ENCODE measurements around the gene SKP1. TPM values are rescaled to one million over a fixed set of nuclear protein-coding genes. Genes with fewer than 3 reads are reported as not detected.

Gene SKP1
- total and polyA plus RNA-seq, 10 of the 15 experiments (the other 5 are each of a cell fraction or from before 2014, with no cell fraction given) = 100 to 1,686 (median 519) TPM

- FAIRE-seq (no peak), ATAC-seq (peak; percentile 67), DNase-seq (ENCODE audit: low read depth, low spot score) (no peak)
- WGBS (ENCODE audit: insufficient coverage, insufficient replicate concordance, low lambda C conversion rate, missing lambda C conversion rate) = under 1% methylated on average over 49 of the region's 49 CpGs
- peaks cover 13% of the 10 kb centered on the region for H3K4me1 ChIP-seq (ENCODE audit: control insufficient read depth, insufficient read depth, low read length)
- ChIA-PET RAD21 (ENCODE audit: unreplicated experiment) (interaction anchor here (0.5 to 2.0 kb wide), 10 partner anchors 11 to 239 kb away, joined by 3 to 10 read pairs (median 4); partner anchors contain the start of genes CDKN2AIPNL and UBE2B), POLR2A (interaction anchor here (0.5 to 3.6 kb wide), 14 partner anchors 11 to 302 kb away, joined by 3 to 35 read pairs (median 4); partner anchors contain the start of genes CDKL3 and SKP1), CTCF (interaction anchor here (0.6 to 2.4 kb wide), 16 partner anchors 10 to 362 kb away, joined by 3 to 14 read pairs (median 3); partner anchors contain the start of genes SKP1 and UBE2B), SMC1A (ENCODE audit: uncharacterized antibody, unreplicated experiment) (interaction anchor here (0.6 to 5.0 kb wide), 14 partner anchors 11 to 329 kb away, joined by 3 to 39 read pairs (median 4); no protein-coding TSS in a partner anchor)
- BruUV-seq (replicated peaks) = no TSS peak
- peaks cover 3% of the 10 kb centered on the region; the same call in 1 of the 2 replicates for H4K20me1 ChIP-seq (ENCODE audit: control insufficient read depth, insufficient read depth)
- in situ Hi-C loops (cut with MboI) (no loop called here), intact Hi-C loops (cut with micrococcal nuclease; ENCODE audit: unreplicated experiment) (loop anchor here (10.0 kb wide), 1 partner anchor 510 kb away; the partner anchor contains the start of gene CAMLG)
- peaks cover 71% of the 10 kb centered on the region for H3K79me2 ChIP-seq (ENCODE audit: control insufficient read depth, insufficient read depth, low read length)
- no peaks in the 10 kb centered on the region for H3K9me3 ChIP-seq (replicated peaks; ENCODE audit: control insufficient read depth, insufficient read depth, low read length)
- H2AFZ ChIP-seq (ENCODE audit: control insufficient read depth, low read depth, low read length) = peak overlapping the region; percentile 78
- H3K27me3 ChIP-seq (replicated peaks in 1 of 2; ENCODE audit: control insufficient read depth in 2 of 2, insufficient read depth in 2 of 2, low read length in 1 of 2) = no peaks in the 10 kb centered on the region
- peaks cover 0 to 5% of the 10 kb centered on the region in 2 experiments; a peak in 3 of 4 replicates for H3K36me3 ChIP-seq (ENCODE audit: control insufficient read depth in 2 of 2, insufficient read depth in 2 of 2, low read length in 1 of 2)
- H3K4me3 ChIP-seq = peak overlapping the region; percentile 94
- peak overlapping the region; percentile 97 for H3K9ac ChIP-seq (ENCODE audit: control insufficient read depth, insufficient read depth, low read length)
- H3K4me2 ChIP-seq (ENCODE audit: control insufficient read depth, insufficient read depth) = peak overlapping the region; percentile 90
- H3K27ac ChIP-seq (ENCODE audit: control insufficient read depth, insufficient read depth) = peak overlapping the region; percentile 97
- no peak for TF ChIP-seq HDGF (IDR thresholded peaks at IDR 0.05)
- TF ChIP-seq ZSCAN29 (IDR thresholded peaks at IDR 0.05) = no peak
- peak; percentile 53 for TF ChIP-seq RUNX3 (IDR thresholded peaks at IDR 0.05; ENCODE audit: low read length)
- 0 out of 6 replicates have a peak, but pooled peaks of 1 of the 3 experiments have one; percentile 12 for TF ChIP-seq CTCF (IDR thresholded peaks at IDR 0.05 in 2 of 3, conservative IDR thresholded peaks at IDR 0.05 in 1 of 3; ENCODE audit: control insufficient read depth in 2 of 3, extremely low read depth in 1 of 3, insufficient read depth in 1 of 3, low read depth in 3 of 3, low read length in 3 of 3)
- no peak for TF ChIP-seq MYB (IDR thresholded peaks at IDR 0.05; ENCODE audit: borderline replicate concordance, low read depth, low read length)
- no peak for TF ChIP-seq ZNF687 (IDR thresholded peaks at IDR 0.05)
- TF ChIP-seq ASH2L (IDR thresholded peaks at IDR 0.05; ENCODE audit: borderline replicate concordance, low read depth) = no peak
- TF ChIP-seq TARDBP (IDR thresholded peaks at IDR 0.05; ENCODE audit: borderline replicate concordance) = no peak
- TF ChIP-seq USF1 (IDR thresholded peaks at IDR 0.05; ENCODE audit: borderline replicate concordance, extremely low read length, insufficient read depth, low read depth, low read length) = no peak
- TF ChIP-seq SKIL (IDR thresholded peaks at IDR 0.05; ENCODE audit: low read depth, poor library complexity, severe bottlenecking) = no peak
- 0 out of 2 replicates have a peak, but pooled peaks have one; percentile 11 for TF ChIP-seq CBFB (IDR thresholded peaks at IDR 0.05; ENCODE audit: low read depth)
- peak; percentile 71; the same call in 1 of the 2 replicates for TF ChIP-seq POLR2A (IDR thresholded peaks at IDR 0.05; ENCODE audit: low read depth, low read length)
Observed at GRCh38 chr5:134224888-134225779, 48.4 kb upstream of the SKP1 start.

Data from GM12878 (cell line).